PFSK-1 (cell line): ENCODE data around the gene ZNF672.

ENCODE experiments used
- FOXP2 ChIP-seq: optimal IDR thresholded peaks from 2 replicates; pipeline ENCODE3; 2011; ENCODE audit warnings: borderline replicate concordance, control low read depth, inconsistent platforms; ENCODE audit not compliant: insufficient read depth; ENCODE audit errors: extremely low read length, extremely low read depth
- POLR2AphosphoS5 ChIP-seq: IDR thresholded peaks from 2 replicates; pipeline ENCODE4 v1.6.1; 2012; ENCODE audit warnings: low read depth, mild to moderate bottlenecking, control low read depth, low read length, moderate library complexity
- REST ChIP-seq, 2 experiments: IDR thresholded peaks; 2 replicates each; pipeline versions ENCODE4 v1.6.1 to v1.8.0; 2011 to 2012; ENCODE audit warnings: low read depth in 2 of 2, low read length in 2 of 2, control low read depth in 1 of 2, inconsistent platforms in 1 of 2, mild to moderate bottlenecking in 1 of 2, moderate library complexity in 1 of 2; ENCODE audit not compliant: insufficient read depth in 1 of 2
- SIN3A ChIP-seq: IDR thresholded peaks from 2 replicates; pipeline ENCODE4 v1.6.1; 2012; ENCODE audit warnings: mild to moderate bottlenecking, low read length, moderate library complexity, borderline replicate concordance; ENCODE audit not compliant: insufficient read depth
- TAF1 ChIP-seq: IDR thresholded peaks from 2 replicates; pipeline ENCODE4 v1.6.1; 2012; ENCODE audit warnings: low read length, control low read depth, borderline replicate concordance; ENCODE audit not compliant: insufficient read depth

Gene ZNF672

DNA sequence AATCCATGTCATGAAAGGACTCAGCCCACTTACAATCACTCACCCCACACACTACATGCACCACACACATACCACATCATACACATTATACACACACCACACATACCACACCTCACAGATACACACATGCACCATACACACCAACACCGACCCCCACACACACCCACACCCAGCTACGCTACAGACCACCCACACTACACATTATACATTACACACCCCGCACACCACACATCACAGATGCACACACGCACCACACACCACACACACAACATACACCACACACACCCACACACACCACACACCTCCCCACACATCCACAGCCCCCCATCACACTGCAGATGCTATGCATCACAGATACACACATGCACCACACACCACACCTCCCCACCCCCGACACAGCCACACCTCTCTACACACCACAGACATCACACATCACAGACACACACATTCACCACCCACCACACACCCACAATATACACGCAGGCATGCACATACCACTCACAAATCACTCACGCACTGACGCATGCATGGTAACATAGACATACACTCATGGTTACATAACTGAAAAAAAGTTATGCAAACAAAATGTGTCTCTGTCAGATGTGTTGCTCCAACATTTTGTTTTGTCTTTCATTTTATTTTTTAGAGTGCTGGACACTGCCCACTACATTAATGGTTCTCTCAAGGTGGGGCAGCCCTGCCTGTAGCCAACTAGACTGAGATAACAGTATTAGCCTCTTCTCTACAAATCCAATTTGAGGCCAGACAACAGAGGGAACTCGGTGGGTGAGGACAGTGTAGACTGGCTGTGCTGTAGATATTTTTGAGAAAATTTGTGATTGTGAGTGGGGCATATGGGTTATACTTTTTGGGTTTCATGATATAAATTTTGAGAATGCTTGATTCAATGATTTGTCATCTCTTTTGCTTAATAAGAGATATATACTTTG is 52.8 kb downstream of the ZNF672 start:
- TF ChIP-seq TAF1 (no peak), REST (IDR thresholded peaks at IDR 0.05; ENCODE audit: insufficient read depth in 1 of 2, low read depth in 2 of 2, low read length in 2 of 2) (no peak), FOXP2 (no peak), SIN3A (no peak), POLR2AphosphoS5 (no peak)

DNA sequence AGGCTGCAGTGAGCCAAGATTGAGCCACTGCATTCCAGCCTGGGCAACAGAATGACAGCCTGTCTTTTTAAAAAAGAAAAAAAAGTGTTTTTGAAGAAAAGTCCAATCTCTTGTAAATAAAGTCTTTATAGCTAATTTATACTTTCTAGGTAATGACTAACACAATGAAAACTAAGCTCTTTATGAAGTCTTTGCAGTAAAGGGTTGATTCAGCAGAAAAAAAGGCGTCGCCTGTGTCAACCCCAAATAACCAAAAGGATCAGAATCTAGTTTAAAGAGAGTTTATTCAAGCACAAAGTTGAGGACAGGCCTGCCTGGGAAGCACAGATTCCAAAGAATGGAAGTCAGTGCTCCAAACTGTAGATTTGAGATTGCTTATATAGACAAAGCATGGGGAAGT is 53.7 kb downstream of the ZNF672 start:
- TF ChIP-seq TAF1 (no peak), SIN3A (no peak), REST (IDR thresholded peaks at IDR 0.05; ENCODE audit: insufficient read depth in 1 of 2, low read depth in 2 of 2, low read length in 2 of 2) (no peak), FOXP2 (no peak), POLR2AphosphoS5 (no peak)

- TF ChIP-seq POLR2AphosphoS5 (no peak), FOXP2 (no peak), REST (IDR thresholded peaks at IDR 0.05; ENCODE audit: insufficient read depth in 1 of 2, low read depth in 2 of 2, low read length in 2 of 2) (no peak), SIN3A (no peak), TAF1 (no peak)
Observed at GRCh38 chr1:248892590-248892989, 54.6 kb downstream of the ZNF672 start.

DNA sequence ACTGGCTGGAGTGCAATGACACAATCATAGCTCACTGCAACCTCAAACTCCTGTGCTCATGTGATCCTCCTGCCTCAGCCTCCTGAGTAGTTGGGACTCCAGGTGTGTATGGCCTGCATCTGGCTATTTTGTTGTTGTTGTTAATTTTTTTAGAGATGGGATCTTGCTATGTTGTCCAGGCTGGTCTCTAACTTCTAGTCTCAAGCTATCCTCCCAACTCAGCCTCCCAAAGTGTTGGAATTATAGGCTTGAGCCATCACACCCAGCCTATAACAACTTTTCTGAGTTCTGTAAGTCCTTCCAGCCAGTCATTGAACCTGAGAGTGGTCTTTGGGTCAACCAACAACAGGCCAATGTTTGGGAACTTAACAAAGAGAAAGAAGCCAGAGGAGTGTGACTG is 56.8 kb downstream of the ZNF672 start:
- TF ChIP-seq POLR2AphosphoS5 = no peak
- no peak for TF ChIP-seq TAF1
- no peak for TF ChIP-seq REST (IDR thresholded peaks at IDR 0.05; ENCODE audit: insufficient read depth in 1 of 2, low read depth in 2 of 2, low read length in 2 of 2)
- no peak for TF ChIP-seq SIN3A
- no peak for TF ChIP-seq FOXP2
